ENCODE data around the gene USP34.

- TF ChIP-seq EZH2phosphoT487 (IDR thresholded peaks at IDR 0.05; ENCODE audit: low read length) (no peak), CTCF (IDR thresholded peaks at IDR 0.05; ENCODE audit: low read length) (no peak)
Measured at GRCh38 chr2:61461404-61461803, 9.5 kb downstream of the USP34 start.

Data from MM.1S (cell line).